Neuronal stem cell (in vitro differentiated cells): ENCODE measurements around the gene AOPEP.

Experiments used
- DNase-seq: peaks from one replicate; pipeline ENCODE4 v3.0.0-alpha.2; 2013; ENCODE audit warnings: low spot score
- H2AFZ ChIP-seq: one replicate; pipeline ENCODE4 v1.6.1; 2013; ENCODE audit warnings: mild to moderate bottlenecking, low read length, inconsistent platforms
- H2AK5ac ChIP-seq: 2 replicates; pipeline ENCODE4 v1.6.1; 2013; ENCODE audit warnings: low read depth, mild to moderate bottlenecking, inconsistent platforms, low read length, moderate library complexity, mixed read lengths
- H2BK120ac ChIP-seq: 2 replicates; pipeline ENCODE4 v1.6.1; 2013; ENCODE audit warnings: low read depth, mild to moderate bottlenecking, inconsistent platforms, low read length, moderate library complexity, mixed read lengths
- H2BK12ac ChIP-seq: one replicate; pipeline ENCODE4 v1.6.1; 2013; ENCODE audit warnings: low read length, inconsistent platforms
- H2BK15ac ChIP-seq: 2 replicates; pipeline ENCODE4 v1.6.1; 2013; ENCODE audit warnings: mild to moderate bottlenecking, low read length, inconsistent platforms, mixed read lengths
- H2BK5ac ChIP-seq: one replicate; pipeline ENCODE4 v1.6.1; 2013; ENCODE audit warnings: inconsistent platforms, mild to moderate bottlenecking, low read length, moderate library complexity
- H3K14ac ChIP-seq: one replicate; pipeline ENCODE4 v1.6.1; 2013; ENCODE audit warnings: low read length, inconsistent platforms
- H3K18ac ChIP-seq: 2 replicates; pipeline ENCODE4 v1.6.1; 2013; ENCODE audit warnings: low read length, inconsistent platforms
- H3K23ac ChIP-seq: 2 replicates; pipeline ENCODE4 v1.6.1; 2013; ENCODE audit warnings: low read depth, mild to moderate bottlenecking, mixed read lengths, low read length, inconsistent platforms; ENCODE audit not compliant: poor library complexity
- H3K27ac ChIP-seq: replicated peaks from 3 replicates; pipeline ENCODE4 v1.5.1; 2013; ENCODE audit warnings: low read length, inconsistent platforms
- H3K27me3 ChIP-seq, 3 experiments: 2 replicates each; pipeline ENCODE4 v1.6.1; 2013; ENCODE audit warnings: low read length in 3 of 3, mild to moderate bottlenecking in 2 of 3, inconsistent platforms in 1 of 3, low read depth in 1 of 3, mixed read lengths in 1 of 3, moderate library complexity in 1 of 3; ENCODE audit not compliant: control insufficient read depth in 3 of 3, insufficient read depth in 3 of 3
- H3K36me3 ChIP-seq, 2 donors: replicated peaks in 1 of 2; 2 replicates each; pipeline ENCODE4 v1.6.1; 2013; ENCODE audit warnings: low read length in 2 of 2; ENCODE audit not compliant: control insufficient read depth in 2 of 2, insufficient read depth in 2 of 2
- H3K4ac ChIP-seq: 2 replicates; pipeline ENCODE4 v1.6.1; 2013; ENCODE audit warnings: inconsistent platforms, mild to moderate bottlenecking, low read length, moderate library complexity
- H3K4me1 ChIP-seq, 2 donors: 1 replicate in 1 of 2; 2 replicates in 1 of 2; pipeline ENCODE4 v1.6.1; 2013; ENCODE audit warnings: low read length in 2 of 2, low read depth in 1 of 2; ENCODE audit not compliant: control insufficient read depth in 2 of 2, insufficient read depth in 1 of 2
- H3K4me2 ChIP-seq: one replicate; pipeline ENCODE4 v1.6.1; 2013; ENCODE audit warnings: mild to moderate bottlenecking, low read length, inconsistent platforms; ENCODE audit not compliant: insufficient read depth, poor library complexity, severe bottlenecking
- H3K4me3 ChIP-seq, 2 donors: 2 replicates each; pipeline ENCODE4 v1.5.1; 2013; ENCODE audit warnings: low read length in 2 of 2, mild to moderate bottlenecking in 2 of 2, inconsistent platforms in 1 of 2, moderate library complexity in 1 of 2
- H3K79me1 ChIP-seq: one replicate; pipeline ENCODE4 v1.6.1; 2013; ENCODE audit warnings: low read depth, mild to moderate bottlenecking, inconsistent platforms, low read length, moderate library complexity
- H3K9ac ChIP-seq: one replicate; pipeline ENCODE4 v1.6.1; 2013; ENCODE audit warnings: mild to moderate bottlenecking, low read depth, low read length, inconsistent platforms; ENCODE audit not compliant: poor library complexity
- H3K9me3 ChIP-seq, 2 donors: replicated peaks in 1 of 2; 2 replicates each; pipeline versions ENCODE3 to v1.6.1; 2013; ENCODE audit warnings: low read length in 2 of 2, mild to moderate bottlenecking in 2 of 2, inconsistent platforms in 1 of 2, low read depth in 1 of 2, mixed read lengths in 1 of 2, moderate library complexity in 1 of 2; ENCODE audit not compliant: control insufficient read depth in 2 of 2, insufficient read depth in 1 of 2
- H4K8ac ChIP-seq: one replicate; pipeline ENCODE4 v1.6.1; 2013; ENCODE audit warnings: low read depth, mild to moderate bottlenecking, inconsistent platforms, low read length, moderate library complexity
- H4K91ac ChIP-seq: one replicate; pipeline ENCODE4 v1.6.1; 2013; ENCODE audit warnings: low read length, low read depth, mild to moderate bottlenecking, inconsistent platforms; ENCODE audit not compliant: poor library complexity
- WGBS, 2 donors: extraction: QIAGEN DNeasy Blood & Tissue Kit; methylation state at CpG; one replicate each; pipeline ENCODE4 v1.1.7; 2013; ENCODE audit warnings: missing lambda C conversion rate in 2 of 2, mixed read lengths in 1 of 2; ENCODE audit not compliant: insufficient read length in 2 of 2, insufficient replicate concordance in 1 of 2; ENCODE audit errors: extremely low coverage in 2 of 2; 5-methylcytosine and 5-hydroxymethylcytosine counted together

The AOPEP gene

DNA sequence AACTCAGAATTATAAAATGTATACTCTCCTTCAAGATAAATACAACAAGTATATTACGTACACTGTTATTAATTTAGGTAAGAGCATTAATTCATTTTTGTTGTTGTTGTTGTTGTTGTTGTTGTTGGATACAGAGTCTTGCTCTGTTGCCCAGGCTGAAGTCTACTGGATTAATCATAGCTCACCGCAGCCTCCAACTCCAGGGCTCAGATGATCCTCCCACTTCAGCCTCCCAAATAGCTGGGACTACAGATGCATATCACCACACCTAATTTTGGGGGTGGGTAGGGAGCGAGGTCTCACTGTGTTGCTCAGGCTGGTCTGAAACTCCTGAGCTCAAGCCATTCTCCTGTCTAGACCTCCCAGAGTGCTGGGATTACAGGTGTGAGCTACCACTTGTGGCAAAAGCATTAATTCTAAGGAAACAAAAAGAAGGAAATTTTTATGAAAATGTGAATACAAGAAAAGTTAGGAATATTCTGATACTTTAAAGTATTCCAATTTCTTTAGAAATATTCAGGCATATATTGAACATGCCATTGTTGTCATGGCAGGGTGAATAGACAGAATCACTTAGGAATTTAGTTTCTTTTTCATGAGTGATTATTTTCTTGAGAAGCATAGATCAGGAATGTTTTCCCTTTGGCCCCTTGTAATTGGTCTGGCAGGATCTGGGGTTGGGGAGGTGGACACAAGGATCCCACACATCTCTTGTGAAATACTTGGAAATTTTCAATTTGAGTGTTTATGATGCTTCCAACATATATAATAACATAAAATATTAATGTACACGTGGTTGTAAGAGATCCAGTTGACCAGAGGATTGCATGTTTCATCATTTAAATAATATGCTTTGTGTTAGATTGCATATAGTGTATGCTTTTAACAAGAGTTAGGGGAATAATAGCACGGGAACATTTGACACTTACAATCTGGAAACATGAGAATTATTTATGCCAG lies 327.4 kb downstream of the AOPEP start:
- H2AK5ac ChIP-seq = no peak overlapping the region

DNA sequence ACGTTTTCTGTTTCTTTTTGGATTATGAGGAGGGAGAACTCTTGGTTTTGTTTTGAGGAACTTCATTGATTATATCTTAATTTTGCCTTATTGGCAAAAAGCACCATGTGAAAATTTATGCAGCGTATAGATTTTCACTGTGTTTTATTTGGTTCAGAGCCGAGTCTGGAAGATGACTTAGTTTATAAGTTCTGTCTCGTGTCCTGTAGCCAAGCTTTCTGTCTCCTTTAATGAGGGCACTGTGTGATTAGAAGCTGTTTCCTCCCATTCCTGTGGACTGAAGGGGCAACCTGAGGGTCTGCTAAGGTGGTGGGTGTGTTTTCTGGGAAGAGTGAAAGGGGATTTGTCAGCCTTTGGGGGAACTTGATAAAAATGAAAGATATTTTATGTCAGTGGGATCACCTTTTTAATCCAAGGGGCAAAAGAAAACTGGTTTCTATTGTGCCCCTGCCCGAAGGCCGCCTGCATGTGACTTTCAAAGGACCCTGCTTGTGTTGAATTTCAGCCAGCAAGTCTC lies 328.9 kb downstream of the AOPEP start:
- no CpG with 5 or more reads among the region's 6 CpGs for WGBS, 2 donors
- peaks cover 2% of the 10 kb centered on the region for H3K79me1 ChIP-seq
- peak overlapping the region; percentile 75 for H2AFZ ChIP-seq
- no peak for DNase-seq
- H3K9ac ChIP-seq = no peak overlapping the region
- no peaks in the 10 kb centered on the region for H3K9me3 ChIP-seq
- H3K23ac ChIP-seq = no peak overlapping the region
- no peak overlapping the region for H3K14ac ChIP-seq
- H2BK12ac ChIP-seq = no peak overlapping the region
- H3K36me3 ChIP-seq = peaks cover 0 to 1% of the 10 kb centered on the region in 2 donors
- H3K27ac ChIP-seq = no peak overlapping the region
- no peak overlapping the region for H2BK5ac ChIP-seq
- no peak overlapping the region for H2BK15ac ChIP-seq
- H4K8ac ChIP-seq = no peak overlapping the region
- no peak overlapping the region for H2BK120ac ChIP-seq
- no peak overlapping the region for H3K18ac ChIP-seq
- no peak overlapping the region for H3K4me2 ChIP-seq
- no peak overlapping the region for H3K4ac ChIP-seq
- H3K27me3 ChIP-seq = no peaks in the 10 kb centered on the region
- peaks cover 9 to 33% of the 10 kb centered on the region in 2 donors for H3K4me1 ChIP-seq
- no peak overlapping the region for H2AK5ac ChIP-seq
- H3K4me3 ChIP-seq = peak overlapping the region in 1 of 2 donors; percentile 12
- no peak overlapping the region for H4K91ac ChIP-seq

More for the DNA sequence above, 327.4 kb downstream of the AOPEP start:
- H3K4me2 ChIP-seq = no peak overlapping the region
- no peaks in the 10 kb centered on the region for H3K9me3 ChIP-seq
- H4K8ac ChIP-seq = no peak overlapping the region
- no peak overlapping the region for H2BK120ac ChIP-seq
- H3K4ac ChIP-seq = no peak overlapping the region
- H3K79me1 ChIP-seq = peaks cover 2% of the 10 kb centered on the region
- no peak overlapping the region for H3K4me3 ChIP-seq
- H3K36me3 ChIP-seq = no peaks in the 10 kb centered on the region
- no peak overlapping the region for H3K23ac ChIP-seq
- DNase-seq = no peak
- no peak overlapping the region for H2AFZ ChIP-seq
- no peak overlapping the region for H3K9ac ChIP-seq
- no peak overlapping the region for H4K91ac ChIP-seq
- H3K18ac ChIP-seq = no peak overlapping the region
- no CpG with 5 or more reads among the region's 5 CpGs for WGBS, 2 donors
- no peak overlapping the region for H2BK5ac ChIP-seq
- H3K14ac ChIP-seq = no peak overlapping the region
- H3K4me1 ChIP-seq = peaks cover 9 to 36% of the 10 kb centered on the region in 2 donors
- H3K27me3 ChIP-seq = peaks cover 0 to 6% (median 0%) of the 10 kb centered on the region in 3 experiments
- H2BK12ac ChIP-seq = no peak overlapping the region
- no peak overlapping the region for H3K27ac ChIP-seq
- H2BK15ac ChIP-seq = no peak overlapping the region

DNA sequence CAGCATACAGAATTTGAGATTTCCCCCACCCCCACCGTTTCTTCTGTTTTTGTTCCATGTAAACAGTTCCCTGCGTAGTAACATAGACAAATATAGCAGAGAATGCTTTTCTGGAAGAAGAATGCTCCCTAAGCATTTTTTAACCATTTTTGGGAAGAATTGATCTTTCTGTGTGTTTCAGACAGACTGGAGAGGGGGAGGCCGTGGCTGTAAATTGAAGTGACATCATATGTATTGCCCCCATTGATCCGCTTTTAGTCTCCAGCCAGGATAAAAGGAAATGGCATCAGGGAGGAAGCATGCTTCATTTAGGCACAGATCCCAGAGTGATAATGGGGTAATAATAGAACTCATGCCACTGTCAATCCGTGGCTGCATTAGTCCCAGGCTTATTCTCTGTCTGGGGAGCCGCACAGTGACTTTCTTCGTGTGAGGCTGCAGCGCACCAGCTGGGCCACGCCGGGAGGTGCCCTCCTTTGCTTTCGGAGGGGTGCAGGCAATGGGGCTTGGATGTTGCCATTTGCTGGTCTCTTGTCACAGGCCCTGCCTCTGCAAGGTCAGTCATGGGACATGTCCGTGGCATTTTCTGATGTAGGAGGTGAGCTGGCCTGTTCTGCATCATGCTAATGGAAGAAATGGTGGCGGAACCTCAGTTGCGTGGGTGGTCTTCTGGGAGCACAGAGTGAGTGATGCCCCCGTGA lies 329.5 kb downstream of the AOPEP start:
- no peak overlapping the region for H4K91ac ChIP-seq

DNA sequence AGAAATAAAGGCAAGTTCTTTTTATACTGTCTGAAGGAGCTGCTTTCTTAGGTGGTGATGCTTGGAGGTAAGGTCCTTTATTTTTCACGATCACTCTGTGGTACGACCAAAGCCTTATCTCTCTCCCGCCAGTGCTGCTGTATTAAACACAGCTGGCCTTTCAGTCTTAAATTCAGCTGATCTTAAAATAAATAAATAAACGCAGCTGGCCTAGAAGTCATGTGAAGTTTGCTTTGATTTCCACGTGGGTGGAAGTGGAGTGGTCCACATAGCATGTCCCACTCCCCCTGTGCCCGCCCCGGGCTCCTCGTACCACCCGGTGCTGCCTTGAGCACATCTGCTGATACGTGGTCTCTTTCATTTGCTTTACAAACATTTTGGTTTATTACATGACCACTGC lies 330.6 kb downstream of the AOPEP start:
- Histone ChIP-seq H2BK120ac (no peak overlapping the region), H3K79me1 (peaks cover 2% of the 10 kb centered on the region), H3K23ac (no peak overlapping the region), H3K4me1 (peaks cover 9 to 33% of the 10 kb centered on the region in 2 donors), H3K9me3 (no peaks in the 10 kb centered on the region), H4K91ac (no peak overlapping the region), H3K4me2 (no peak overlapping the region), H2BK12ac (no peak overlapping the region), H2BK5ac (no peak overlapping the region), H3K9ac (no peak overlapping the region), H4K8ac (no peak overlapping the region), H3K18ac (no peak overlapping the region), H2BK15ac (no peak overlapping the region), H3K27me3 (no peaks in the 10 kb centered on the region), H2AFZ (no peak overlapping the region), H3K4ac (no peak overlapping the region), H3K27ac (no peak overlapping the region), H3K36me3 (peaks cover 0 to 16% of the 10 kb centered on the region in 2 donors), H3K14ac (no peak overlapping the region), H3K4me3 (no peak overlapping the region), H2AK5ac (no peak overlapping the region)
- no CpG with 5 or more reads among the region's 10 CpGs for WGBS, 2 donors
- DNase-seq = no peak

More for the DNA sequence above, 329.5 kb downstream of the AOPEP start:
- WGBS, 2 donors = no CpG with 5 or more reads among the region's 15 CpGs
- no peak overlapping the region for H3K14ac ChIP-seq
- H2BK12ac ChIP-seq = no peak overlapping the region
- H2AFZ ChIP-seq = peak overlapping the region; percentile 75
- no peak overlapping the region for H2AK5ac ChIP-seq
- H3K4ac ChIP-seq = no peak overlapping the region
- H3K4me1 ChIP-seq = peaks cover 9 to 33% of the 10 kb centered on the region in 2 donors
- no peaks in the 10 kb centered on the region for H3K27me3 ChIP-seq
- peak overlapping the region in 1 of 2 donors; percentile 12 for H3K4me3 ChIP-seq
- H2BK5ac ChIP-seq = no peak overlapping the region
- H3K9me3 ChIP-seq = no peaks in the 10 kb centered on the region
- no peak overlapping the region for H3K9ac ChIP-seq
- peaks cover 0 to 7% of the 10 kb centered on the region in 2 donors for H3K36me3 ChIP-seq
- no peak overlapping the region for H4K8ac ChIP-seq
- no peak overlapping the region for H3K4me2 ChIP-seq
- no peak overlapping the region for H3K27ac ChIP-seq
- H2BK15ac ChIP-seq = no peak overlapping the region
- H2BK120ac ChIP-seq = no peak overlapping the region
- H3K23ac ChIP-seq = no peak overlapping the region
- no peak overlapping the region for H3K18ac ChIP-seq
- H3K79me1 ChIP-seq = peaks cover 2% of the 10 kb centered on the region
- DNase-seq = no peak
